ENCODE results near the gene FYB1. TPM values are rescaled to one million over a fixed set of nuclear protein-coding genes. Genes with fewer than 3 reads are reported as not detected.

FYB1 gene
- total RNA-seq, 1 donor from 2014 or later: 45.0 TPM

GRCh38 chr5:39176759-39177630 lies 42.4 kb downstream of the FYB1 start:
- TF ChIP-seq CTCF (IDR thresholded peaks at IDR 0.05): no peak
- ATAC-seq (no peak), DNase-seq (no peak)
- intact Hi-C loops (cut with DNase I): no loop called here
- H3K4me1 ChIP-seq: peaks cover 6% of the 10 kb centered on the region
- H3K36me3 ChIP-seq: no peaks in the 10 kb centered on the region
- H3K27ac ChIP-seq: no peak overlapping the region
- H3K9me3 ChIP-seq: no peaks in the 10 kb centered on the region
- H3K27me3 ChIP-seq: no peaks in the 10 kb centered on the region
- H3K4me3 ChIP-seq: no peak overlapping the region

DNA sequence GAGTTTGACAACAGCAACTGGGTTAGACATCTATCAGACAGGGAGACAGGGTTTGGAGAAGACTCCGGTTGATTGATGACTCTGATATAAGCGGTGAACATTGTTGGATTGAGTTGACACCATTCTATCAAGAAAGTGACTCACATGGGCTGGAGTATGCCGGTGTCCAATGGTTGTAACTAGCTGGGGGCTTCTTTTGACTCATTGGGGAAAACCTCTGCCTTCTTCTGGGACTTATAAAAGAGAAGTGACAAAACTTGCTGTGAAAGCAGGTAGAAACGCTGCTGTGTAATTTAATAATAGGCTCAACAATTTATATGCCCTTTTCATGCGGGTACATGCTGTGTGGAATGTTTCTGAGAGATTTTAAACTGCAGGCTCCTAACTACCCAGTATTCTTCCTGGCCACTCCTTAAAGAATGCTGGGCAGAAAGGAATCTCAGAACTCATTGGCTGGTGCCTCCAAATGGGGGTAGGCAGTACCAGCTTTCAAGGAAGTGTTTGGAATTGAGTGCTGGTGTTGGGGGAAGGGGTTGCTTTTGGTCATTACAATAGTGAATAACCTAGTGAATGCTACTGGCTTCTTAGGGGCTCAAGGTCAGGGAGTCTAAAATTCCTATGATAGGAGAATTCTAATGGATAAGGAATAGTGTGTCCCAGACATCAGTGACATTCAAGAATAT lies 43.9 kb downstream of the FYB1 start:
- H3K27me3 ChIP-seq: no peaks in the 10 kb centered on the region
- ATAC-seq (no peak), DNase-seq (no peak)
- H3K4me3 ChIP-seq: no peak overlapping the region
- no peak overlapping the region for H3K27ac ChIP-seq
- H3K36me3 ChIP-seq: no peaks in the 10 kb centered on the region
- H3K9me3 ChIP-seq: no peaks in the 10 kb centered on the region
- intact Hi-C loops (cut with DNase I): no loop called here
- TF ChIP-seq CTCF (IDR thresholded peaks at IDR 0.05): no peak
- peaks cover 6% of the 10 kb centered on the region for H3K4me1 ChIP-seq

DNA sequence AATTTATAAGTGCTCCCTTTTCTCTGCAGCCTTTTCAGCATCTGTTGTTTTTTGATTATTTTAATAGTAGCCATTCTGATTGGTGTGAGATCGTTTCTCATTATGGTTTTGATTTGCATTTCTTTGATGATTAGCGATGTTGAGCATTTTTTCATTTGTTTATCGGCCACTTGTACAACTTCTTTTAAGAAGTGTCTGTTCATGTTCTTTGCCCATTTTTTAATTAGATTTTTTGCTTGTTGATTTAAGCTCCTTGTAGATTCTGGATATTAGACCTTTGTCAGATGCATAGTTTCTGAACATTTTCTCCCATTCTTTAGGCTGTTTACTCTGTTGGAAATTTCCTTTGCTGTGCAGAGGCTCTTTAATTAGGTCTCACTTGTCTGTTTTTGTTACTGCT lies 46.3 kb downstream of the FYB1 start:
- H3K36me3 ChIP-seq: no peaks in the 10 kb centered on the region
- H3K9me3 ChIP-seq: no peaks in the 10 kb centered on the region
- intact Hi-C loops (cut with DNase I): no loop called here
- TF ChIP-seq CTCF (IDR thresholded peaks at IDR 0.05): no peak
- peaks cover 6% of the 10 kb centered on the region for H3K4me1 ChIP-seq
- H3K27me3 ChIP-seq: no peaks in the 10 kb centered on the region
- ATAC-seq (no peak), DNase-seq (no peak)
- no peak overlapping the region for H3K4me3 ChIP-seq
- H3K27ac ChIP-seq: no peak overlapping the region

DNA sequence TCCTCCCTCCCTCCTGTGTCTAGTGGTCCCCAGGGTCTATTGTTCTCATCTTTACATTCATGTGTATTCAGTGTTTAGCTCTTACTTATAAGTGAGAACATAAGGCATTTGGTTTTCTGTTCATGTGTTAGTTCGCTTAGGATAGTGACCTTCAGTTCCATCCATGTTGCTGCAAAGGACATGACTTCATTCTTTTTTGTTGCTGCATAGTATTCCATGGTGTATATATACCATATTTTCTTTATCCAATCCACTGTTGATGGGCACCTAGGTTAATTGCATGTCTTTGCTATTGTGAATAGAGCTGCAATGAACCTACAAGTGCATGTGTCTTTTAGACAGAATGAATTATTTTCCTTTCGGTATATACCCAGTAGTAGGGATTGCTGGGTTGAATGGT lies 46.8 kb downstream of the FYB1 start:
- H3K27ac ChIP-seq: no peak overlapping the region
- H3K4me3 ChIP-seq: no peak overlapping the region
- TF ChIP-seq CTCF (IDR thresholded peaks at IDR 0.05): no peak
- ATAC-seq: no peak
- H3K9me3 ChIP-seq: no peaks in the 10 kb centered on the region
- H3K4me1 ChIP-seq: peaks cover 6% of the 10 kb centered on the region
- H3K36me3 ChIP-seq: no peaks in the 10 kb centered on the region
- no peaks in the 10 kb centered on the region for H3K27me3 ChIP-seq
- DNase-seq: no peak
- intact Hi-C loops (cut with DNase I): no loop called here

GRCh38 chr5:39171647-39172046 lies 47.7 kb downstream of the FYB1 start:
- Histone ChIP-seq H3K4me3 (no peak overlapping the region), H3K4me1 (peaks cover 6% of the 10 kb centered on the region), H3K27me3 (no peaks in the 10 kb centered on the region), H3K27ac (no peak overlapping the region), H3K9me3 (no peaks in the 10 kb centered on the region), H3K36me3 (no peaks in the 10 kb centered on the region)
- TF ChIP-seq CTCF (IDR thresholded peaks at IDR 0.05): no peak
- DNase-seq (no peak), ATAC-seq (no peak)
- intact Hi-C loops (cut with DNase I): no loop called here
